ENCODE measurements around the gene CDX2. TPM values are rescaled to one million over a fixed set of nuclear protein-coding genes. Genes with fewer than 3 reads are reported as not detected.

CDX2 gene
- total RNA-seq, 1 experiment from 2014 or later: 12.5 TPM

- H2AFZ ChIP-seq (ENCODE audit: low read depth, low read length, poor library complexity, severe bottlenecking): no peak overlapping the region
- H3K9me3 ChIP-seq (ENCODE audit: control insufficient read depth in 1 of 2, insufficient read depth in 1 of 2, low read depth in 1 of 2, low read length in 2 of 2): no peaks in the 10 kb centered on the region
- no peak overlapping the region for H3K9ac ChIP-seq (ENCODE audit: low read length)
- no peaks in the 10 kb centered on the region for H4K20me1 ChIP-seq (ENCODE audit: insufficient read depth)
- DNase-seq (ENCODE audit: low read depth, low spot score) (no peak), ATAC-seq (no peak)
- CTCF ChIA-PET: no interaction called here
- H3K4me3 ChIP-seq (replicated peaks in 1 of 2; ENCODE audit: low read depth in 1 of 2, low read length in 2 of 2): no peak overlapping the region
- no peaks in the 10 kb centered on the region for H3K27me3 ChIP-seq (ENCODE audit: insufficient read depth, low read length)
- POLR2A ChIA-PET: no interaction called here
- no peaks in the 10 kb centered on the region for H3K79me2 ChIP-seq (ENCODE audit: insufficient read depth, low read length)
- TF ChIP-seq EZH2 (IDR thresholded peaks at IDR 0.05) (no peak), CBX3 (IDR thresholded peaks at IDR 0.05; ENCODE audit: low read depth) (no peak), ZNF274 (IDR thresholded peaks at IDR 0.05; ENCODE audit: low read depth, low read length) (no peak), ZBTB33 (IDR thresholded peaks at IDR 0.05; ENCODE audit: extremely low read depth, insufficient replicate concordance, low read length) (no peak), RAD21 (IDR thresholded peaks at IDR 0.05; ENCODE audit: low read depth) (no peak), ATF3 (IDR thresholded peaks at IDR 0.05) (no peak), TCF7L2 (IDR thresholded peaks at IDR 0.05; ENCODE audit: borderline replicate concordance, extremely low read depth, insufficient read depth, insufficient read length) (no peak), MAX (IDR thresholded peaks at IDR 0.05) (no peak)
- BruUV-seq (replicated peaks): no TSS peak
- H3K27ac ChIP-seq (ENCODE audit: low read depth, low read length): no peak overlapping the region
- H3K4me2 ChIP-seq (ENCODE audit: low read length): no peak overlapping the region
- no peaks in the 10 kb centered on the region for H3K9me2 ChIP-seq (ENCODE audit: insufficient read depth)
- RAD21 ChIA-PET (ENCODE audit: low non-redundant PET in 1 of 2, low total read pairs in 2 of 2, uncharacterized antibody in 2 of 2, unreplicated experiment in 2 of 2): no interaction called here
- intact Hi-C loops (cut with micrococcal nuclease): no loop called here
- no peaks in the 10 kb centered on the region for H3K4me1 ChIP-seq (ENCODE audit: control insufficient read depth in 1 of 2, insufficient read depth in 2 of 2, low read length in 2 of 2)
- no peaks in the 10 kb centered on the region for H3K36me3 ChIP-seq (ENCODE audit: control insufficient read depth in 1 of 2, insufficient read depth in 2 of 2, low read length in 2 of 2)
Observed at GRCh38 chr13:27926644-27927434, 42.3 kb downstream of the CDX2 start.

Measured in HCT116 (cell line).